ENCODE results near the gene E2F1.

E2F1 gene

GRCh38 chr20:33670715-33671499, 15.3 kb downstream of the E2F1 start:
- Histone ChIP-seq H3K4me3 (ENCODE audit: control insufficient read depth in 1 of 7, extremely low read depth in 1 of 7, insufficient read depth in 4 of 7, low read depth in 2 of 7, low read length in 6 of 7) (no peak overlapping the region), H3K9me3 (ENCODE audit: control extremely low read depth in 1 of 5, control insufficient read depth in 4 of 5, insufficient read depth in 2 of 5, low read depth in 1 of 5, low read length in 4 of 5) (no peaks in the 10 kb centered on the region), H3K27me3 (replicated peaks in 2 of 5; ENCODE audit: control insufficient read depth in 4 of 5, insufficient read depth in 5 of 5, low read length in 4 of 5) (no peaks in the 10 kb centered on the region), H3K27ac (ENCODE audit: insufficient read depth in 1 of 2, low read depth in 1 of 2, low read length in 2 of 2, poor library complexity in 1 of 2, severe bottlenecking in 2 of 2) (no peak overlapping the region), H3K4me1 (ENCODE audit: control extremely low read depth in 1 of 4, control insufficient read depth in 4 of 4, insufficient read depth in 4 of 4, low read length in 3 of 4) (peaks cover 0 to 51% (median 43%) of the 10 kb centered on the region in 4 experiments), H3K36me3 (ENCODE audit: control insufficient read depth in 4 of 4, insufficient read depth in 4 of 4, low read length in 3 of 4) (peaks cover 0 to 19% (median 0%) of the 10 kb centered on the region in 4 experiments)
- ChIA-PET CTCF (interaction anchor here (1.2 to 5.2 kb wide), 3 partner anchors 10 to 217 kb away, joined by 3 to 44 read pairs (median 3); no protein-coding TSS in a partner anchor), POLR2A (interaction anchor here (0.6 to 0.7 kb wide), 2 partner anchors 29 to 112 kb away, joined by 3 to 4 read pairs; no protein-coding TSS in a partner anchor)
- no peak for DNase-seq
- WGBS (ENCODE audit: insufficient coverage): 98% methylated on average over 5 of the region's 6 CpGs

GRCh38 chr20:33669873-33670640, 16.1 kb downstream of the E2F1 start:
- CTCF ChIA-PET: interaction anchor here (1.2 to 7.6 kb wide), 4 partner anchors 11 to 216 kb away, joined by 3 to 86 read pairs (median 24); no protein-coding TSS in a partner anchor
- no peak for DNase-seq
- no peak overlapping the region for H3K4me3 ChIP-seq (ENCODE audit: control insufficient read depth in 1 of 7, extremely low read depth in 1 of 7, insufficient read depth in 4 of 7, low read depth in 2 of 7, low read length in 6 of 7)
- POLR2A ChIA-PET: interaction anchor here (0.7 kb wide), 1 partner anchor 28 kb away, joined by 3 read pairs; no protein-coding TSS in a partner anchor
- 92% methylated on average over 10 of the region's 13 CpGs for WGBS (ENCODE audit: insufficient coverage)
- peaks cover 0 to 18% (median 0%) of the 10 kb centered on the region in 4 experiments for H3K36me3 ChIP-seq (ENCODE audit: control insufficient read depth in 4 of 4, insufficient read depth in 4 of 4, low read length in 3 of 4)
- no peaks in the 10 kb centered on the region for H3K27me3 ChIP-seq (replicated peaks in 2 of 5; ENCODE audit: control insufficient read depth in 4 of 5, insufficient read depth in 5 of 5, low read length in 4 of 5)
- H3K9me3 ChIP-seq (ENCODE audit: control extremely low read depth in 1 of 5, control insufficient read depth in 4 of 5, insufficient read depth in 2 of 5, low read depth in 1 of 5, low read length in 4 of 5): no peaks in the 10 kb centered on the region
- H3K4me1 ChIP-seq (ENCODE audit: control extremely low read depth in 1 of 4, control insufficient read depth in 4 of 4, insufficient read depth in 4 of 4, low read length in 3 of 4): peaks cover 0 to 50% (median 43%) of the 10 kb centered on the region in 4 experiments
- H3K27ac ChIP-seq (ENCODE audit: insufficient read depth in 1 of 2, low read depth in 1 of 2, low read length in 2 of 2, poor library complexity in 1 of 2, severe bottlenecking in 2 of 2): no peak overlapping the region

- H3K27me3 ChIP-seq (replicated peaks in 2 of 5; ENCODE audit: control insufficient read depth in 4 of 5, insufficient read depth in 5 of 5, low read length in 4 of 5): no peaks in the 10 kb centered on the region
- ChIA-PET POLR2A (no interaction called here), CTCF (interaction anchor here (1.1 to 7.6 kb wide), 7 partner anchors 11 to 267 kb away, joined by 3 to 86 read pairs (median 5); partner anchors contain the start of gene CDK5RAP1)
- 100% methylated on average over 5 of the region's 5 CpGs for WGBS (ENCODE audit: insufficient coverage)
- no peak overlapping the region for H3K4me3 ChIP-seq (ENCODE audit: control insufficient read depth in 1 of 7, extremely low read depth in 1 of 7, insufficient read depth in 4 of 7, low read depth in 2 of 7, low read length in 6 of 7)
- peaks cover 0 to 18% (median 0%) of the 10 kb centered on the region in 4 experiments for H3K36me3 ChIP-seq (ENCODE audit: control insufficient read depth in 4 of 4, insufficient read depth in 4 of 4, low read length in 3 of 4)
- no peak for DNase-seq
- no peaks in the 10 kb centered on the region for H3K9me3 ChIP-seq (ENCODE audit: control extremely low read depth in 1 of 5, control insufficient read depth in 4 of 5, insufficient read depth in 2 of 5, low read depth in 1 of 5, low read length in 4 of 5)
- H3K4me1 ChIP-seq (ENCODE audit: control extremely low read depth in 1 of 4, control insufficient read depth in 4 of 4, insufficient read depth in 4 of 4, low read length in 3 of 4): peaks cover 0 to 45% (median 39%) of the 10 kb centered on the region in 4 experiments
- H3K27ac ChIP-seq (ENCODE audit: insufficient read depth in 1 of 2, low read depth in 1 of 2, low read length in 2 of 2, poor library complexity in 1 of 2, severe bottlenecking in 2 of 2): no peak overlapping the region
These were observed 17.0 kb downstream of the E2F1 start for GRCh38 chr20:33669224-33669623.

- Histone ChIP-seq H3K9me3 (ENCODE audit: control extremely low read depth in 1 of 5, control insufficient read depth in 4 of 5, insufficient read depth in 2 of 5, low read depth in 1 of 5, low read length in 4 of 5) (no peaks in the 10 kb centered on the region), H3K4me1 (ENCODE audit: control extremely low read depth in 1 of 4, control insufficient read depth in 4 of 4, insufficient read depth in 4 of 4, low read length in 3 of 4) (peaks cover 0 to 47% (median 41%) of the 10 kb centered on the region in 4 experiments), H3K27ac (ENCODE audit: insufficient read depth in 1 of 2, low read depth in 1 of 2, low read length in 2 of 2, poor library complexity in 1 of 2, severe bottlenecking in 2 of 2) (no peak overlapping the region), H3K36me3 (ENCODE audit: control insufficient read depth in 4 of 4, insufficient read depth in 4 of 4, low read length in 3 of 4) (peaks cover 0 to 18% (median 0%) of the 10 kb centered on the region in 4 experiments), H3K4me3 (ENCODE audit: control insufficient read depth in 1 of 7, extremely low read depth in 1 of 7, insufficient read depth in 4 of 7, low read depth in 2 of 7, low read length in 6 of 7) (peak overlapping the region in 1 of 7 experiments; percentile 79), H3K27me3 (replicated peaks in 2 of 5; ENCODE audit: control insufficient read depth in 4 of 5, insufficient read depth in 5 of 5, low read length in 4 of 5) (no peaks in the 10 kb centered on the region)
- POLR2A ChIA-PET: interaction anchor here (0.6 to 2.4 kb wide), 3 partner anchors 15 to 179 kb away, joined by 3 to 6 read pairs (median 3); partner anchors contain the start of gene CBFA2T2
- 98% methylated on average over 10 of the region's 13 CpGs for whole genome bisulfite sequencing (ENCODE audit: insufficient coverage)
- CTCF ChIA-PET: interaction anchor here (0.7 to 7.6 kb wide), 15 partner anchors 12 to 273 kb away, joined by 3 to 86 read pairs (median 4); partner anchors contain the start of gene CDK5RAP1
- DNase-seq: no peak
These were observed 17.6 kb downstream of the E2F1 start for GRCh38 chr20:33668466-33669155.

GRCh38 chr20:33667676-33668465, 18.3 kb downstream of the E2F1 start:
- H3K27ac ChIP-seq (ENCODE audit: insufficient read depth in 1 of 2, low read depth in 1 of 2, low read length in 2 of 2, poor library complexity in 1 of 2, severe bottlenecking in 2 of 2): no peak overlapping the region
- peak; percentile 59 to 79 (median 73) for DNase-seq
- POLR2A ChIA-PET: interaction anchor here (0.6 to 2.4 kb wide), 3 partner anchors 14 to 178 kb away, joined by 3 to 6 read pairs (median 3); partner anchors contain the start of gene CBFA2T2
- WGBS (ENCODE audit: insufficient coverage): 19% methylated on average over 46 of the region's 47 CpGs
- H3K9me3 ChIP-seq (ENCODE audit: control extremely low read depth in 1 of 5, control insufficient read depth in 4 of 5, insufficient read depth in 2 of 5, low read depth in 1 of 5, low read length in 4 of 5): no peaks in the 10 kb centered on the region
- H3K27me3 ChIP-seq (replicated peaks in 2 of 5; ENCODE audit: control insufficient read depth in 4 of 5, insufficient read depth in 5 of 5, low read length in 4 of 5): no peaks in the 10 kb centered on the region
- CTCF ChIA-PET: interaction anchor here (0.7 to 7.6 kb wide), 18 partner anchors 8 to 272 kb away, joined by 3 to 86 read pairs (median 4); partner anchors contain the start of gene CDK5RAP1
- H3K36me3 ChIP-seq (ENCODE audit: control insufficient read depth in 4 of 4, insufficient read depth in 4 of 4, low read length in 3 of 4): peaks cover 0 to 18% (median 0%) of the 10 kb centered on the region in 4 experiments
- peaks cover 0 to 47% (median 44%) of the 10 kb centered on the region in 4 experiments for H3K4me1 ChIP-seq (ENCODE audit: control extremely low read depth in 1 of 4, control insufficient read depth in 4 of 4, insufficient read depth in 4 of 4, low read length in 3 of 4)
- peak overlapping the region; percentile 40 to 79 (median 62) for H3K4me3 ChIP-seq (ENCODE audit: control insufficient read depth in 1 of 7, extremely low read depth in 1 of 7, insufficient read depth in 4 of 7, low read depth in 2 of 7, low read length in 6 of 7)

Measured in common myeloid progenitor, CD34-positive (primary cell).